ENCODE measurements around the gene PCNX1. TPM values are rescaled to one million over a fixed set of nuclear protein-coding genes. Genes with fewer than 3 reads are reported as not detected.

PCNX1 gene
- 22.4 and 27.3 TPM in 2 replicates for total RNA-seq

GRCh38 chr14:70907176-70907995 lies at the start of gene PCNX1:
Gene PCNX1, plus strand, starts transcription at chr14:70907459. Its CDS starts 392 bp downstream, at chr14:70907851.

Other genes starting within 250 kb of the PCNX1 start
- 0.06 TPM in 1 of 2 replicates, not detected in the other for gene MAP3K9, start 97.9 kb upstream of the PCNX1 start, total RNA-seq

All from cardiac ventricle fibroblast (primary cell).